NCI-H1436 treated with DMSO at 0.1 percent for 48 hours (cell line): ENCODE results near the gene EIPR1.
"Not testable (repeated sequence)": the region's sequence is repeated elsewhere in the genome, so short reads cannot be mapped to it uniquely, and the experiment has no call there.

Source experiments
- DNase-seq: peaks from one replicate; lab custom pipeline; 2025; lab: John Stamatoyannopoulos, UW

Gene EIPR1

DNA sequence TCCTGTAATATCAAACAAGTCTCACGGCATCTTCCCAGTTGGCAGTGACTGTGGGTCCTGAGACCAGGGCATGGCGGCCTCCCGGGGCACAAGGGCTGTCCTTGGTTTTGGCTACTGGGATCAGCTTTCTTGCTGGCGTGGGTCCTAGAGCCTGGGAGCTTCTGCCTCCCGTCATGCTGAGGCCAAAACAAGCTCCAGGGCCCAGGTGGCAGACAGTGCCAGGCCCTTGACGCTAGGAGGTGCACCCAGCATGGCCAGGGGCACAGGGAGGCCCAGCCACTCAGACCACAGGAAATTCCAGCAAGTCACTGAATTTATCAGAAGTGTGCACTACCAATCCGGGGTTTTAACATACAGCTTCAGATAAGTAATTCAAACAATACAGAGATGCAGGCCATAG, 184.7 kb downstream of the EIPR1 start:
- no peak for DNase-seq

DNA sequence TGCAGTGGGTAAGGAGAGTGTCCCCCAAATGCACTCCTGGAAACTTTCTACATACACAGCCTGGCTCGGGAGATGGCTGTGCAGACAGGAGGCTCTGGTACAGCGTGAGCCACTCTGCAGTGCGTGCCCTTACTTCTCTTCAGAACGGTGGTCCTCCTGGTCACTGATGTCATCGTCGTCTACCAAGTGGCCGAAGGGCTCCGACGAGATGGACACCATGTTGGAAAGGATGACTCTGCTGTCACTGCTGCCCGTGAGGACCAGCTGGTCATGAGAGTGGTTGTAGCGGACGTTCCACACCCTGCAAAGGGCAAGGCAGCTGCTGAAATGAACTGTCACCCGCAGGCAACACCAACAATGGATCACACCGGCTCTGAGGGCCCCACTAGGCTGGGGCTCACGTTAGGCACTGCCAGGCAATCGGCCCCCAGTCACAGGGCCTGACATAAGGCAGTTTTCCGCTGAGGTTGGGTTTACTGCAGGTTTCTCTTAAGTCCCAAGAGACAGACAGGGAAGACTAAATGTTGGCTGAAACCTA, 185.3 kb downstream of the EIPR1 start:
- DNase-seq, result no peak

DNA sequence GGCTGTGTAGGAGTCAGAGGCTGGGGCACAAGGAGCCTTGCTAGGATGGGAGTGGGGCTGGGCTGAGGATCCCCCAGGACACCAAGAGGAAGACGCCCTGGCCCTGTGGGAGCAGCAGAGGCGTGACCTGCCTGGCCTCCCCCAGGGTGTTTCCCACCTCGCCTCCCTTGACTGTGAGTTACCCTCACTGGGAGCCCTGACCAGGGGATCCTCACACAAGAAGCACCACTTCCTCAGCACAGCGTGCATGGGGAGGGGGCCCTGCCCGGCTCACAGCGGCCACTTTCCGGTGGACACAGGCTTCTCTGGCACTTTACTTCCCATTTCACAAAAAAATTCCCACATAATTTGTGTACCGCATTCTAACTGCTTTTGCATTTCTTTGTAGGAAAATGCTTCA, 187.7 kb downstream of the EIPR1 start:
- no peak for DNase-seq

DNA sequence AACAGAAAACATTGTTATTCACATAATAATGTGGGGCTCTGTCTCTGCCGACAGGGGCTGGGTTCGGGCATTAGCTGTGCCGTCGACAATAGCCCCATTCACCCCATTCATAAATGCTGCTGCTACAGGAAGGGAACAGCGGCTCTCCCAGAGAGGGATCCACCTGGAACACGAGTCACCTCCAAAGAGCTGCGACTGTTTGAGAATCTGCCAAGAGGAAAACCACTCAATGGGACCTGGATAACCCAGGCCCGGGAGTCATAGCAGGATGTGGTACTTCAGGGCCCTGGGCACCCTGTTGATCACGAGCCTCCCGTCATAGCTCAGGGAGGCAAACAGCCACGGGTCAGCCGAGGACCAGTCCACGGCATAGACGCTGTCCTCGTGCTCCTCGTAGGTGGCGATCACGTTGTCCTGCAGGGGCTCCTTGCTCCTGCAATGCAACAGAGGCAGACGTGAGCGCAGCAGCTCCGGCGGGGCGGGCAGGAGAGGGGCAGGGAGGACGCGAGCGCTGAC, 188.5 kb downstream of the EIPR1 start:
- no peak for DNase-seq

DNA sequence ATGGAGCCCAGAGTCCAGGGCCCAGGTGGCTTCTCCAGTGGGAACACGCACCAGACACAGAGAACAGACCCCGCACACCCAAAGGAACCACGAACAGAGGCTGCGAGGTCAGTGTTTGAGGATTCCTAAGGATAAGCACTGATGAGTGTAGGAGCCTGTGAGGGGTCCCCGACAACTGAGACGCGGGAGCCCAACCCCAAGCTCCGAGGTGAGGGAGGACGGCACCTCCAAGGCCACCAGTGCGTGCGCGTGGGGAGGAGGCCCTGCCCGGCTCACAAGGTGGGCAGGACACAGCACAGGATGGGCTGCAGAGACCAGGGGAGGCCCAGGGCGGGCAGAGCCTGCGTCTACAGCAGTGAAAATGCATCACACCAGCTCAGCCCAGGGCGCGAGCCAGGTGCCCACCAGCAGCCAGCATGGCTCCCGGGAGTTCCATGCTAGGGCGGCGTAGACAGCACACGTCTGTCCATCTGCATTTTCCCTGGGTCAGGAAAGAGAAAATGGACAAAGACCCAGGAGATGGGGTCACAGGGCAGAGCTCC, 189.1 kb downstream of the EIPR1 start:
- DNase-seq, result no peak

DNA sequence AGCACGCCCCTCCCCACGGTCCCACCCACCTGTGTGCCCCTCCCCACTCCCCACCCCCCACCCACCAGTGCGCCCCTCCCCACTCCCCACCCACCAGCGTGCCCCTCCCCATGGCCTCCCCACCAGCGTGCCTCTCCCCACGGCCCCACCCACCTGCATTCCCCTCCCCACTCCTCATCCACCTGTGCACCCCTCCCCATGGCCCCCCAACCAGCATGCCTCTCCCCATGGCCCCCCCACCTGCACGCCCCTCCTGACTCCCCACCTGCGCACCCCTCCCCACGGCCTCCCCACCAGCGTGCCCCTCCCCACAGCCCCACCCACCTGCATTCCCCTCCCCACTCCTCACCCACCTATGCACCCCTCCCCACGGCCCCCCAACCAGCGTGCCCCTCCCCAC, 190.2 kb downstream of the EIPR1 start:
- no peak for DNase-seq

DNA sequence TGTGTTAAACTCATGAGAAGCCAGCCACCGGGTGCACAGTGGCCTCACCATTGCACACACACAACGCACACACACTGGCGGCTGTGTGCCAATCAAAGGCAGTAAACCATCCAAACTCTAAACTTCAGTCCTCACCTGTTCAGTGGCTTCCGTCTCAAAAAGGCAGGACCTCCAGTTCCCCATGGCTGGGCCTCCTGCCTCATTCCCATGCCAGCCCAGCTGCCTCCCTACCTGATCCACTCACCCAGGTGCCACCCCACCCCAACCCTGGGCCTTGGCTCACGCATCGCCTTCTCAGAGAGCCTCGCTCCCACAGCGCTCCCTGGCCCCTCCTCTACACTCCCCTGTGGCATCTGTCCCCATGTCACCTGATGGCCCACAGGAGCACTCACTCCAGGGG, 190.9 kb downstream of the EIPR1 start:
- DNase-seq, result peak; percentile 5

DNA sequence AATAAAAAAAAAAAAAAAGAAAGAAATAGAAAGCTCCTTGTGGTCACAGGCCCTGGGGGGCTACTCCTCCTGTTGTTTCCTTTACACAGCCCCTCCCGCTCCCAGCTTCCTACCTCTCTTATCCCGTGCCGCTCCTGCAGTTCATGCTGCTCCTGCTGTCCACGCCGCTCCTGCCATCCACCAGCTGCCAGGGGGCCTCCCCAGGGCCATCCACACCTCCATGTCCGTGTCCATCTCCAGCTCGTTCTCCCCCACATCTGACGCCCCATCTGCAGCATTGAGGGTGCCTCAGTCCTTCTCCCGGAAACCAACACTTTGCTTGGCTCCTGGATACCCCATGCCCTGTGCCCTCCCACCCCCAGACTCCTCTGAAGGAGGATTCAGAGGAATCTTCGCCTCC, 191.7 kb downstream of the EIPR1 start:
- no peak for DNase-seq

DNA sequence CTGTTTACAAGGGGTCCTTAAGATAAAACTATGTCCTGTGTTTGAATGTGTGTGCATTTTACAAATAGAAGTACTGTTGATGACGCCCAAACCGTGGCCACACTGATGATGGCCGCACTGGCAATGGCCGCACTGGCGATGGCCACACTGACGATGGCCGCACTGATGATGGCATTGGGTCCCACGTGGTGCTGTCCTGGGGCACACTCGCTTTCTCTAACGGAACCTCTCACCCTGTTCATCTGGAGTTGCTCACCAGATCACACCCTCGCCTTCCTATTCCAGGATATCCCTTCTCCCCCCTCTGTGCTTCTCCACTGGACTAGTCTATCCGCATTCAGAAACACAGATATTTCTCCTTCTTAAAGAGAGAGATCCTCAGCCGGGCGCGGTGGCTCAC, 192.4 kb downstream of the EIPR1 start:
- DNase-seq, result no peak

DNA sequence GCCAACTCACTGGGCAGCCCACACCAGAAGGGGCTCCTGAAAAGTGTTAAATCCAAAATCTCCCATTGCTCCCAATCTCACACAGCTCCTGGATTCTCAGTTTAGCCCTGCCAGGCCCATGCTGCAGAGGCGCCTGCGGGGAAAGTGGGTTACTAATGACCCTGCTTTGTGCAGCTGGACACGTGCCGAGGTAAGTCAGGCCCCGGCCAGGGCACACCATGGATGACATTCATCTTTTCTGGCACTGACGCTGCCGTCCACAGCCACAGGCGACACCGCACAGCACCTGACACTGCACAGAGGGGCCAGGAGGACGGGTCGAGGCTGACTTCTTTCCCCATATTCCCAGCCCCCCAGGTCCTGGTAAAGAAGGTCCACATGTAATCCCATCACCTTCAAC, 193.5 kb downstream of the EIPR1 start:
- no peak for DNase-seq

DNA sequence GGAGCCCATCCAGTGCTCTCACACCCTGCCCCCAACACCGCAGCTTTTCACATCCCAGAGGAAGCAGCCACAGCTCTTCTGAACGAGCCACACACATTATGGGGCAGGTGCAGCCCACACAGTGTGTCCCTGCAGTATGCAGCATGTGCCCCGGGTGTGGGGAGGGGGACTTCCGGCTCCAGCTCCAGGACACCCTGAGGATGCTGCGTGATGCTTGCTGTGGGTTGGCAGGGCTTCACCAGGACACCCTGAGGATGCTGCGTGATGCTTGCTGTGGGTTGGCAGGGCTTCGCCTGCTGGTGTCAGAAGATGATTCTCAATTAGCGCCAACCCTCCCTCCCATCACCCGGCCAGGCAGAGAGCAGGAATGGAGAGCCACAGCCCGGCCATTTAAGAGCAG, 193.9 kb downstream of the EIPR1 start:
- DNase-seq, result no peak

DNA sequence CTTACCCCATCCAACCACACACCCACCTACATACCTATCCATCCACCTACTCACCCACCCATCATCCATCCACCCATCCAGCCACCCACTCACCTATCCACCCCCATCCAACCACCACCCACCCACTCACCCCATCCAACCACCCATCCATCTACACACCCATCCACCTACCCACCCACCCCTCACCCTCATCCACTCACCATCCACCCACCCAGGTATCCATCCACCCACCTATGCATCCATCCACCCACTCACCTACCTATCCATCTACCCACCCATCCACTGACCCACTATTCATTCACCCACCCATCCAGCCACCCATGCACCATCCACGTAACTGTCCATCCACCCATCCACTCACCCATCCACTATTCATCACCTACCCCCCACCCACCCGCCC, 194.8 kb downstream of the EIPR1 start:
- DNase-seq, result no peak

DNA sequence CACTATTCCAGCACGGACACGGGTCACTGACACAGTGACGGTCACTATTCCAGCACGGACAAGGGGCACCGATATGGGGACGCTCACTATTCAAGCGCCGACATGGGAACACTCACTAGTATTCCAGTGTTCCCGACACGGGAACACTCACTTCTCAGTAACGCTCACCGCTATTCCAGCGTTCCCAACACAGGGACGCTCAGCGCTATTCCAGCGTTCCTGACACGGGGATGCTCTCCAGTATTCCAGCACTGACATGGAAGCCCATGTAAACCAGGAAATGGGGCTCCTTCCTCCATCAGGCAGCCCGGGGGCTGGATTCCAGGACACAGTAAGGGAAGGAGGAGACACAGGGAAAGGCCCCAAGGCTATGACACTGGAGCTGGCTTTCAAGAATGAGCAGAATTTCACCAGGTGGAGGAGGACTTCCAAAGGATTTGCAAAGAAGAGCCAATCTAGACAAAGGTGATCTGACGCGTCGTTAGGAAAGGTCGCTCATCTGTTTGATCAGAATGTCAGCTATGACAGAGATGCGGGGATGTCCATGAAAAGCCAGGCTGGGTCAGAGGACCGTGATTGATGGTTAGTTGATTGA, 196.1 kb downstream of the EIPR1 start:
- no peak for DNase-seq

DNA sequence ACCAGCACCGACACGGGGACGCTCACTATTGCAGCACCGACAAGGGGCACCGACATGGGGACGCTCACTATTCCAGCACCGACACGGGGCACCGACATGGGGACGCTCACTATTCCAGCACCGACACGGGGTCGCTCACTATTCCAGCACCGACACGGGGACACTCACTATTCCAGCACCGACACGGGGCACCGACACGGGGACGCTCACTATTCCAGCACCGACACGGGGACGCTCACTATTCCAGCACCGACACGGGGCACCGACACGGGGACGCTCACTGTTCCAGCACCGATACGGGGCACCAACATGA, 196.8 kb downstream of the EIPR1 start:
- DNase-seq, result not testable (repeated sequence)

DNA sequence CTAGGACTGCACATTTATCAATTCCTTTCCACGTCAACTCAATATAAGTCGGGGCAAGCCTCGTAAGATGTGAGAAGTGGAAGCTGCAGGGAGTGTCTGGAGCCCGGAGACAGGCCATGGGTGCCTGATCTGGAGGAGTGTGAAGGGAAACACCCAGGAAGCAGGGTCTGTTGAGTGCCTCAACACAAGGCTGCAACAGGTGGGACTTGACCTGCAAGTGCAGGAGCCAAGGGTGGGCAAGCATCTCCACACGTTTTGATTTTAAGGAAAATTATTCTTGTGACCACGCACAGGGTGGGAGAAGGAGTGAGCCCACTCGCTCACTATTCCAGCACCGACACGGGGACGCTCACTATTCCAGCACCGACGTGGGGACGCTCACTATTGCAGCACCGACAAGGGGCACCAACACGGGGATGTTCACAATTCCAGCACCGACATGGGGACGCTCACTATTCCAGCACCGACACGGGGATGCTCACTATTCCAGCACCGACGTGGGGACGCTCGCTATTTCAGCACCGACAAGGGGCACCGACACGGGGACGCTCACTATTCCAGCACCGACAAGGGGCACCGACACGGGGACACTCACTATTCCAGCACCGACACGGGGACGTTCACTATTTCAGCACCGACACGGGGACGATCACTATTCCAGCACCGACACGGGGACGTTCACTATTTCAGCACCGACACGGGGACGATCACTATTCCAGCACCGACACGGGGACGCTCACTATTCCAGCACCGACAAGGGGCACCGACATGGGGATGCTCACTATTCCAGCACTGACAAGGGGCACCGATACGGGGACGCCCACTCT, 197.3 kb downstream of the EIPR1 start:
- no peak for DNase-seq

DNA sequence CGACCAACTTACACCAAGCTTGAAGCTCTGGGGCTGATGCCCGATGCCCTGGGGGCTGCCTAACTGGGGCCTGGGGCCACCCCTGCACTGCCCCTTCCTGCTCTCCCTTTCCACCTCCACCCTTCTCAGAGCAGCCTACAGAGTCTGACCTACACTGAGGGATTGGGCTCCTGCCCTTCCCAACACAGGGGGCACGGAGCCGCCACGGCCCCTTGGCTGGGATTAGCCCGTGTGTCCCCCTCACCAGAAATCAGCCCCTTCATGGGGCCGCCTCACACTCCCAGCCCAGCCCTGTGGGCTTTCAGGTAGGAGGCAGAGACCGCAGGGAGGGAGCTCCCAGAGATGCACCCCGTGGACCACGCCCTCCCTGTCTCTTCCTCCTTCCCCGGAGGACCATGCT, 198.0 kb downstream of the EIPR1 start:
- no peak for DNase-seq

DNA sequence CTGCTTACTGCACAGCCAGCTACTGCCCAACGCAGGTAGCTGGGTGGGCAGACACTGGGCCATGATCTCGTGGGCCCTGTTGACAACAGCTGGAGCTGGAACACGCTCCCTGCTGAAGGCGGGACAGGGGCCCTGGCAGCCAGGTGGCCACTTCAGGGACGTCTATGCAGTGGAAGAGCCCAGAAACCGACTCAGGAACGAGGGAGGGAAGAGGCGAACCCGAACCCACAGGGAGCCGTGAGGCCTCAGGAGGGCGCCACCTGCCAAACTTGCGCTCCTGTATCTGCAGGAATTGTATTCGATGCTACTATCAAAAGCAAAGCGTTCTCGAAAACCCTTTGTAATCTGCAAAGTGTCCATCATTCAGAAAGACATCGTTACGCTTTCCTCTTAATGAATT, 198.4 kb downstream of the EIPR1 start:
- no peak for DNase-seq

DNA sequence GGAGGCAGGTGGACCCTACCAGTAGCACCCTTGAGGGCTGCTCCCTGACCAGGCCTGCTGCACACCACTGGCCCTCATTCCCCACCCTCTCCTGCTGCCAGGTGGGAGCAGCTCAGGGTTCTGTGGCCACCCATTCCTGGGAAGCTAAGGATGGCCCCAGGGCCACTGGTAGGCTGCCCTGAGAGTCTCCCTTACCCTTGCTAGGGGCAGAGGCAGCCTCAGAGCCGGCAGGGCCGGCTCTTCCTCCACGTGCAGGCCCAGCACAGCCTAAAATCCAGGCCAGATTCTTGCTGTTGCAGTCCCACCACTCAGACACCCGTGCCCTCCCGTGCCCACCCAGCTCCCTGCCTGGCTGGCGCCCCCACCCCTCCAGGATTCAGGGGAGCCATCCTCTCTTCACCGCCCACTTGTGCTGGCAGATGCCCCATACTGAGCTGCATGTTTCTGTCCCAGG, 199.0 kb downstream of the EIPR1 start:
- no peak for DNase-seq

DNA sequence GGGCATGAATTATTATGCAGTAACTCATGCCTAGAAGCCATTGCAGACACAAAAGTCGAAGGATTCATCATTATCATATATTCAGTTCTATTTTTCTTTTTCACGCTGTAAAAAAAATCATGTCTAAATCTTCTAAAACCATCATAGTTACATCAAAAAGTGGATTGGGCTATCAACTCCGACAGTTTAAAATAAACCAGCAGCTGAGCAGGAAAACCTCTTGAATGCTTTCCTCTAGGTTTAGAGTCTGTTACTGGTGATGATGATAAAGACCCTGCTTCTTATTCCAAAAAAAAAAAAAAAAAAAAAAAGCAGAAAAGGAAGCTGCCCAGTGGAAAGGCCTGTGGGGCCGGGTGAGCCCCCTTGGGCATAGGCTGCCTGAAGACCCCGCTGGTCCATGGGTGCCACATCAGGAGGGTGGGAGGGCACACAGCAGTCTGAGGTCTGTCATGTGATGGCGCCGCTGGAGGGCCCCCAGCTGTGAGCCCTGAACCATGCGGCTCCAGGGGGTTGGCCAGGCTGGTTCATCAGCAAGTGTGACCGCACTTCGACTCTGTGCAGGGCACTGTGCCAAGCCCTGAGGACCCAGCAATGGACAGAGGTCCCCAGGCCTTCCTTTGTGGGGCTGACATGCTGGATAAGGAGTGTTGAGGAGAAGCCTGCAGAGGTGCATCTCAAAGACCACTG, 199.6 kb downstream of the EIPR1 start:
- no peak for DNase-seq

DNA sequence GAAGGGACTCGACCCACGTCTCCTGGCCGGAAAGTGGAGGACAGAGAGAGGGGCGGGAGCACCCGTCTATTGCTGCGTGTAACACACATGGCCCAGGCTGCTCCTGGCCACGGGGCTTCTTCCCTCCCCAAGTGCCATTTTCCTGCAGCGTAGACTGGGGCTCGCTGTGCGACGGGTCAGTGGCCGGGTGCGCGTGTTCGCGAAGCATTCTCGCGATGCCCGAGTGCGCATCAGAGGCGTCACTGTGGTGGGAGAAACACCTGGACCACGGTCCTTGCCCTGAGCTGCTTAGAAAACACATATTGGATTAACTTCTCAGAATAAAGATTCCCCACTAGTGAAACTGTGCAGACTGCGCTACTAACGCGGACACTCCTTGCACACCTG, 200.8 kb downstream of the EIPR1 start:
- no peak for DNase-seq

DNA sequence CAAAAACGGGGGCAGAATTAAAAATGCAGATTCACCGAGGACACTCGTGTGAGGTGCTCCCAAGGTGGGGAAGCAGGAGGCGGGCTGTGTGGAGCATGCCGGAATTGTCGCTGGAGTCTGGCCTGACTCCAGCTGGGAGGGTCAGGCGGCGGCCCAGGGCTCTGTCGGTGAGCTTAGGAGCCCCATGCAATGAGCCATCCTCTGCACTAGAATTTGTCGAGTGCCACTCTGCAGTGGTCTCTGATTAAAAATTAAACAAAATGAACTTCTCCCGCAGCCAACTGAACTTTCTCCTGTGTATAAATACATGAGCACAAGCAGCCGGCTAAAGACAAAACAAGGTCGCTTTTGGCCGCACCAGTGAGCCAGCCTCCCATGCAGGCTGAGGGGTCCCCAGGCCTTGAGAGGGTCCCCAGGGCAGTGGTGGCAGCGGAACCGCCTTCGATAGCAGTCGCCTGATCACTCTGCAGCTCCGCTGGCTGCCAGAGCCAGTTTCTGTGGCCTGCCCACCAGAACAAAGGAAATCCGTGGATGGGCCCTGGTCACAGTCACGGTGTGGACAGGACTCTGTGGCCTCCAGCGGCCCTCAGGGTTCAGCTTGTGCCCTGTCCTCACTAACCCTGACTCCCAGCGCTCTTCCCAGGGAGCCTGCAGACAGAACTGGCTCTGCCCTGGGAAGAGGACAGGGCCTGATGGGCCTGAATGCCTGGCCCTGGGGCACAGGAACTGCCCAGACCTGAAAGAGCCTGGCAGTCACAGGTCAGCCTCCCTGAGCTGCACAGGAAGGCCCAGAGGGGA, 201.3 kb downstream of the EIPR1 start:
- no peak for DNase-seq

DNA sequence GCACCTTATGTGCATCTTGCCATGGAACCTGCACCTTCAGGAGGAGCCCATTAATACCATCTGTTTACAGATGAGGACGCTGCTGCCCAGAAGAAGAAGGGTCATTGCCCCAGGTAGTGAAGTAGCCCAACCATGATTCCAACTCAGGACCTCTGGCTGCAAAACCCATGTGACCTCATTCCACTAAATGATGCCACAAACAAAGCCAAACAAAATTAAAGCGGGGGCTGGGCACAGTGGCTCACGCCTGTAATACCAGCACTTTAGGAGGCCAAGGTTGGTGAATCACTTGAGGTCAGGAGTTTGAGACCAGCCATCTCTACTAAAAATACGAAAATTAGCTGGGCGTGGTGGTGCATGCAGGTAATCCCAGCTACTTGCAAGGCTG, 202.1 kb downstream of the EIPR1 start:
- DNase-seq, result no peak
